NCI-H510A (cell line): ENCODE results near the gene NFIX.

Experiments used
- DNase-seq: peaks from one replicate; lab custom pipeline; 2025; lab: John Stamatoyannopoulos, UW

NFIX gene

GRCh38 chr19:12990431-12990830 lies 4.8 kb upstream of the NFIX start:
- no peak for DNase-seq

- no peak for DNase-seq
These were observed 4.4 kb upstream of the NFIX start for GRCh38 chr19:12990853-12991252.

- DNase-seq: no peak
These were observed 4.0 kb upstream of the NFIX start for GRCh38 chr19:12991296-12991695.

- DNase-seq: no peak
These were observed 2.5 kb upstream of the NFIX start for GRCh38 chr19:12992729-12993128.

GRCh38 chr19:12993562-12993961 lies 1.7 kb upstream of the NFIX start:
- DNase-seq: no peak

GRCh38 chr19:12995596-12996405 lies 526 bp downstream of the NFIX start:
- no peak for DNase-seq

GRCh38 chr19:12996406-12997094 lies 1.3 kb downstream of the NFIX start:
- no peak for DNase-seq

- DNase-seq: no peak
These were observed 2.1 kb downstream of the NFIX start for GRCh38 chr19:12997179-12997966.

GRCh38 chr19:12997967-12998940 lies 3.0 kb downstream of the NFIX start:
- no peak for DNase-seq

- no peak for DNase-seq
These were observed 5.9 kb downstream of the NFIX start for GRCh38 chr19:13001166-13001501.

GRCh38 chr19:13001502-13002165 lies 6.4 kb downstream of the NFIX start:
- DNase-seq: no peak

- DNase-seq: no peak
These were observed 7.1 kb downstream of the NFIX start for GRCh38 chr19:13002166-13002898.

- DNase-seq: no peak
These were observed 7.8 kb downstream of the NFIX start for GRCh38 chr19:13003081-13003480.

- no peak for DNase-seq
These were observed 9.0 kb downstream of the NFIX start for GRCh38 chr19:13004273-13004672.

- no peak for DNase-seq
These were observed 10.0 kb downstream of the NFIX start for GRCh38 chr19:13005253-13005652.

- DNase-seq: no peak
These were observed 10.6 kb downstream of the NFIX start for GRCh38 chr19:13005861-13006370.

- no peak for DNase-seq
These were observed 11.4 kb downstream of the NFIX start for GRCh38 chr19:13006431-13007281.

GRCh38 chr19:13007292-13008045 lies 12.2 kb downstream of the NFIX start:
- no peak for DNase-seq
